HEK293 (cell line): Measurements from ENCODE around the gene GCNT1.

ENCODE experiments used
- ZBTB21 ChIP-seq: fragments of 450-650 bp; formaldehyde crosslinking; IDR thresholded peaks from 2 replicates; pipeline ENCODE4 v1.5.1; 2017; ENCODE audit warnings: missing biosample characterization, missing genetic modification characterization
- ZNF10 ChIP-seq: fragments of 450-650 bp; formaldehyde crosslinking; IDR thresholded peaks from 2 replicates; pipeline ENCODE4 v1.5.1; 2017; ENCODE audit warnings: missing biosample characterization, missing genetic modification characterization
- ZNF23 ChIP-seq: fragments of 450-650 bp; formaldehyde crosslinking; IDR thresholded peaks from 2 replicates; pipeline ENCODE4 v1.5.1; 2016; ENCODE audit warnings: missing biosample characterization, missing genetic modification characterization, borderline replicate concordance
- ZNF335 ChIP-seq: fragments of 450-650 bp; formaldehyde crosslinking; conservative IDR thresholded peaks from 2 replicates; pipeline ENCODE4 v1.5.1; 2016; ENCODE audit warnings: missing biosample characterization, missing genetic modification characterization
- ZNF350 ChIP-seq: fragments of 450-650 bp; formaldehyde crosslinking; IDR thresholded peaks from 2 replicates; pipeline ENCODE4 v1.5.0; 2017; ENCODE audit warnings: missing biosample characterization, mild to moderate bottlenecking, missing genetic modification characterization
- TF ChIP-seq, protein P1 (sequence below): fragments of 450-650 bp; formaldehyde crosslinking; IDR thresholded peaks from 2 replicates; pipeline ENCODE4 v1.5.1; 2016; ENCODE audit warnings: missing biosample characterization, missing genetic modification characterization
- TF ChIP-seq, protein P2 (sequence below): fragments of 450-650 bp; formaldehyde crosslinking; IDR thresholded peaks from 2 replicates; pipeline ENCODE4 v1.5.1; 2016; ENCODE audit warnings: missing biosample characterization, missing genetic modification characterization
- TF ChIP-seq, protein P3 (sequence below): fragments of 450-650 bp; formaldehyde crosslinking; IDR thresholded peaks from 2 replicates; pipeline ENCODE4 v1.5.1; 2016; ENCODE audit warnings: missing biosample characterization, missing genetic modification characterization

DNA sequence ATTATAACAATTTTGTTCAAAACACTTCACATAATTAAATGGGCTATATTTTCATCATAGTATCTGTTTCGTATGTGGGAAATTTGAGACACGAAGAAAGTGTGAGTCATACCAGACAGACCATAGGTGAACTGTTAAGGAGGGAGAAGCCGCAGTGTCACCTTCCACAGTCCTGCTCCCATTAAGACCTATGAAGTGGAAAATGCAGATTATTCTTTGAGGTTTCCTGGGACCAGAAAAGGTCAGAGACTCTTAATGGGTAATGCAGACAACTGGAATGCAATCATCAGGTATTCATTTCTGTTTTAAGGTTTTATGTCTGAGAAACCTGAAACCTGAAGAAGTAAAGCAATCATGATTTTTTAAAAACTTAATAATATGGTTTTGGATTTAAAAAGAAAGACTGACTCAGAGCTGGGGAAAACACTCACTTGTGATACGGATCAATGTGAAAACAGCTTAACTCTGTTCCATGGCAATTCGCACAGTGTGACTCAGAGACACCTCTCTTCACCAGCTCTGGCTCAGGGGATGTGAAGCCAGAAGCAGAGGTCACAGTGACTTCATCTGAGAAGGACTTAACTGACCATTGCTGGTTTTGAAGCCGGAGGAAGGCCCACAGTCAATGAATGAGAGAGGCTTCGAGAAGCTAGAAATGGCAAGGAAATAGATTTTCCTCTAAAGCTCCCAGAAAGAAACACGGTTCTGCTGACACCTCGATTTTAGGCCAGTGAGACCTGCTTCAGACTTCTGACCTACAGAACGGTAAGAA, 17.2 kb upstream of the GCNT1 start:
- TF ChIP-seq, protein P1, sequence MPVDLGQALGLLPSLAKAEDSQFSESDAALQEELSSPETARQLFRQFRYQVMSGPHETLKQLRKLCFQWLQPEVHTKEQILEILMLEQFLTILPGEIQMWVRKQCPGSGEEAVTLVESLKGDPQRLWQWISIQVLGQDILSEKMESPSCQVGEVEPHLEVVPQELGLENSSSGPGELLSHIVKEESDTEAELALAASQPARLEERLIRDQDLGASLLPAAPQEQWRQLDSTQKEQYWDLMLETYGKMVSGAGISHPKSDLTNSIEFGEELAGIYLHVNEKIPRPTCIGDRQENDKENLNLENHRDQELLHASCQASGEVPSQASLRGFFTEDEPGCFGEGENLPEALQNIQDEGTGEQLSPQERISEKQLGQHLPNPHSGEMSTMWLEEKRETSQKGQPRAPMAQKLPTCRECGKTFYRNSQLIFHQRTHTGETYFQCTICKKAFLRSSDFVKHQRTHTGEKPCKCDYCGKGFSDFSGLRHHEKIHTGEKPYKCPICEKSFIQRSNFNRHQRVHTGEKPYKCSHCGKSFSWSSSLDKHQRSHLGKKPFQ = no peak
- TF ChIP-seq, protein P2, sequence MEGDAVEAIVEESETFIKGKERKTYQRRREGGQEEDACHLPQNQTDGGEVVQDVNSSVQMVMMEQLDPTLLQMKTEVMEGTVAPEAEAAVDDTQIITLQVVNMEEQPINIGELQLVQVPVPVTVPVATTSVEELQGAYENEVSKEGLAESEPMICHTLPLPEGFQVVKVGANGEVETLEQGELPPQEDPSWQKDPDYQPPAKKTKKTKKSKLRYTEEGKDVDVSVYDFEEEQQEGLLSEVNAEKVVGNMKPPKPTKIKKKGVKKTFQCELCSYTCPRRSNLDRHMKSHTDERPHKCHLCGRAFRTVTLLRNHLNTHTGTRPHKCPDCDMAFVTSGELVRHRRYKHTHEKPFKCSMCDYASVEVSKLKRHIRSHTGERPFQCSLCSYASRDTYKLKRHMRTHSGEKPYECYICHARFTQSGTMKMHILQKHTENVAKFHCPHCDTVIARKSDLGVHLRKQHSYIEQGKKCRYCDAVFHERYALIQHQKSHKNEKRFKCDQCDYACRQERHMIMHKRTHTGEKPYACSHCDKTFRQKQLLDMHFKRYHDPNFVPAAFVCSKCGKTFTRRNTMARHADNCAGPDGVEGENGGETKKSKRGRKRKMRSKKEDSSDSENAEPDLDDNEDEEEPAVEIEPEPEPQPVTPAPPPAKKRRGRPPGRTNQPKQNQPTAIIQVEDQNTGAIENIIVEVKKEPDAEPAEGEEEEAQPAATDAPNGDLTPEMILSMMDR (tag by site-specific recombination) = no peak
- TF ChIP-seq ZNF350 (tag by site-specific recombination) (no peak), ZNF23 (no peak), ZNF10 (no peak), ZNF335 (no peak), ZBTB21 (tag by site-specific recombination) (no peak)
- TF ChIP-seq, protein P3, sequence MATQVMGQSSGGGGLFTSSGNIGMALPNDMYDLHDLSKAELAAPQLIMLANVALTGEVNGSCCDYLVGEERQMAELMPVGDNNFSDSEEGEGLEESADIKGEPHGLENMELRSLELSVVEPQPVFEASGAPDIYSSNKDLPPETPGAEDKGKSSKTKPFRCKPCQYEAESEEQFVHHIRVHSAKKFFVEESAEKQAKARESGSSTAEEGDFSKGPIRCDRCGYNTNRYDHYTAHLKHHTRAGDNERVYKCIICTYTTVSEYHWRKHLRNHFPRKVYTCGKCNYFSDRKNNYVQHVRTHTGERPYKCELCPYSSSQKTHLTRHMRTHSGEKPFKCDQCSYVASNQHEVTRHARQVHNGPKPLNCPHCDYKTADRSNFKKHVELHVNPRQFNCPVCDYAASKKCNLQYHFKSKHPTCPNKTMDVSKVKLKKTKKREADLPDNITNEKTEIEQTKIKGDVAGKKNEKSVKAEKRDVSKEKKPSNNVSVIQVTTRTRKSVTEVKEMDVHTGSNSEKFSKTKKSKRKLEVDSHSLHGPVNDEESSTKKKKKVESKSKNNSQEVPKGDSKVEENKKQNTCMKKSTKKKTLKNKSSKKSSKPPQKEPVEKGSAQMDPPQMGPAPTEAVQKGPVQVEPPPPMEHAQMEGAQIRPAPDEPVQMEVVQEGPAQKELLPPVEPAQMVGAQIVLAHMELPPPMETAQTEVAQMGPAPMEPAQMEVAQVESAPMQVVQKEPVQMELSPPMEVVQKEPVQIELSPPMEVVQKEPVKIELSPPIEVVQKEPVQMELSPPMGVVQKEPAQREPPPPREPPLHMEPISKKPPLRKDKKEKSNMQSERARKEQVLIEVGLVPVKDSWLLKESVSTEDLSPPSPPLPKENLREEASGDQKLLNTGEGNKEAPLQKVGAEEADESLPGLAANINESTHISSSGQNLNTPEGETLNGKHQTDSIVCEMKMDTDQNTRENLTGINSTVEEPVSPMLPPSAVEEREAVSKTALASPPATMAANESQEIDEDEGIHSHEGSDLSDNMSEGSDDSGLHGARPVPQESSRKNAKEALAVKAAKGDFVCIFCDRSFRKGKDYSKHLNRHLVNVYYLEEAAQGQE (tag by site-specific recombination) = no peak
